Measurements from ENCODE around the gene ELOB. TPM values are rescaled to one million over a fixed set of nuclear protein-coding genes. Genes with fewer than 3 reads are reported as not detected.

ELOB gene
- total RNA-seq, 2 donors from 2014 or later = 269 to 518 TPM

GRCh38 chr16:2786061-2786825 lies 9.2 kb upstream of the ELOB start:
- peaks cover 0 to 8% of the 10 kb centered on the region in 2 donors for H3K4me1 ChIP-seq (ENCODE audit: control insufficient read depth in 1 of 2, low read depth in 2 of 2)
- no peak for ATAC-seq (ENCODE audit: insufficient number of reproducible peaks, low FRiP score, low read depth)
- H3K4me3 ChIP-seq = no peak overlapping the region
- H3K27ac ChIP-seq = no peak overlapping the region
- DNase-seq (ENCODE audit: low spot score) = no peak
- H3K27me3 ChIP-seq (replicated peaks; ENCODE audit: insufficient read depth) = peaks cover 6% of the 10 kb centered on the region
- no peak for TF ChIP-seq CTCF (IDR thresholded peaks at IDR 0.05)
- H3K9me3 ChIP-seq = no peaks in the 10 kb centered on the region
- no peaks in the 10 kb centered on the region for H3K36me3 ChIP-seq

GRCh38 chr16:2785101-2785991 lies 8.3 kb upstream of the ELOB start:
- no peak for TF ChIP-seq CTCF (IDR thresholded peaks at IDR 0.05)
- no peak overlapping the region for H3K27ac ChIP-seq
- peaks cover 6% of the 10 kb centered on the region for H3K27me3 ChIP-seq (replicated peaks; ENCODE audit: insufficient read depth)
- H3K9me3 ChIP-seq = no peaks in the 10 kb centered on the region
- DNase-seq (ENCODE audit: low spot score) (no peak), ATAC-seq (ENCODE audit: insufficient number of reproducible peaks, low FRiP score, low read depth) (no peak)
- H3K4me1 ChIP-seq (ENCODE audit: control insufficient read depth in 1 of 2, low read depth in 2 of 2) = peaks cover 0 to 8% of the 10 kb centered on the region in 2 donors
- peak overlapping the region; percentile 59 for H3K4me3 ChIP-seq
- H3K36me3 ChIP-seq = no peaks in the 10 kb centered on the region

GRCh38 chr16:2784358-2785100 lies 7.4 kb upstream of the ELOB start:
- H3K4me1 ChIP-seq (ENCODE audit: control insufficient read depth in 1 of 2, low read depth in 2 of 2) = peaks cover 0 to 8% of the 10 kb centered on the region in 2 donors
- ATAC-seq (ENCODE audit: insufficient number of reproducible peaks, low FRiP score, low read depth) = no peak

GRCh38 chr16:2783581-2784357 lies 6.7 kb upstream of the ELOB start:
- H3K4me1 ChIP-seq (ENCODE audit: control insufficient read depth in 1 of 2, low read depth in 2 of 2) = peaks cover under 1 to 14% of the 10 kb centered on the region in 2 donors
- no peak for ATAC-seq (ENCODE audit: insufficient number of reproducible peaks, low FRiP score, low read depth)
- peaks cover 6% of the 10 kb centered on the region for H3K27me3 ChIP-seq (replicated peaks; ENCODE audit: insufficient read depth)
- no peak overlapping the region for H3K27ac ChIP-seq
- H3K9me3 ChIP-seq = no peaks in the 10 kb centered on the region
- TF ChIP-seq CTCF (IDR thresholded peaks at IDR 0.05) = no peak
- H3K36me3 ChIP-seq = no peaks in the 10 kb centered on the region
- no peak for DNase-seq (ENCODE audit: low spot score)
- H3K4me3 ChIP-seq = no peak overlapping the region

More at GRCh38 chr16:2784358-2785100, 7.4 kb upstream of the ELOB start:
- Histone ChIP-seq H3K4me3 (peak overlapping the region; percentile 59), H3K9me3 (no peaks in the 10 kb centered on the region), H3K27me3 (replicated peaks; ENCODE audit: insufficient read depth) (peaks cover 6% of the 10 kb centered on the region), H3K27ac (no peak overlapping the region), H3K36me3 (no peaks in the 10 kb centered on the region)
- DNase-seq (ENCODE audit: low spot score) = no peak
- no peak for TF ChIP-seq CTCF (IDR thresholded peaks at IDR 0.05)
